ENCODE measurements around the gene RAI1. TPM values are rescaled to one million over a fixed set of nuclear protein-coding genes. Genes with fewer than 3 reads are reported as not detected.

The RAI1 gene
- total RNA-seq, 1 donor from 2014 or later = 39.1 TPM

DNA sequence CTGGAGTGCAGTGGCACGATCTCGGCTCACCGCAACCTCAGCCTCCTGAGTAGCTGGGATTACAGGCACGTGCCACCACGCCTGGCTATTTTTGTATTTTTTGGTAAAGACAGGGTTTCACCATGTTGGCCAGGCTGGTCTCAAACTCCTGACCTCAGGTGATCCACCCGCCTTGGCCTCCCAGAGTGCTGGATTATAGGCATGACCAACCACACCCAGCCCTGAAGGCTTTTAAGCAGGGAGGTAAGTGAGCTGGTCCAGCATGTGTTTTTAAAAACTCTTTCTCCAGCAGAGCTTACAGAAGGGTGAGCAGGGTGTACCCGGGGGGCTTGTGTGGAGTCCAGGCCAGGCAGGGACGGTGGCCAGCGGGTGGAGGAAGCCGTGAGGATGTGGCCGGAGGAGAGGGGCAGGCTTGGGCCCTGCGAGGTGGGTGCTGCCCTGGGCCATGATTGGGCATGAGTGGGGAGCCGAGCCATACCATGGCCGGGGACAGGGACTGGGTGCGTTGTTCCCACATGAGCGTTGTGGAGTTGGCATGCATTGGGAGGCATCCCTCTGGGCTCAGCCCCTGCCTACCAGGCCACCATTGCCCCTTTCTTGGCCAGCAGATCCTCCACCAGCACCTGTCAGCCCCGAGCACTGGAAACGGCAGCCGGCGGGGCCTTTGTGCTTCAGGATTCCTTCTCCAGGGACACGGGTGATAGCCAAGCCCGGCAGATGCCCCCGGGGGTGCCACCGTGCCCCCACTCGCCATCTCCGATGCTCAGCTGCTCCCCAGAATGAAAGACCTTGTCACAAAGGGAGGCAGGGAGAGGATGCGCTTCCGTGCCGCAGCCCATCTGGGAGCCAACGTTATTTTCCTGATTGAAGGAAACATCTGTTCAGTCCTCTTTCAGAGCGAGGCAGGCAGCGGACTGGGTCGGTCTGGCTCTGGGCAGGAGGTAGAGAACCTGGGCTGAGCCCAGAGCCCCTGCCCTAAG is 64.5 kb downstream of the RAI1 start:
- no peaks in the 10 kb centered on the region for H3K27me3 ChIP-seq (ENCODE audit: insufficient read depth, low read length)
- Mint-ChIP-seq H3K27me3 (ENCODE audit: low read depth, unreplicated experiment) (no peaks in the 10 kb centered on the region), H3K4me1 (ENCODE audit: low read depth, unreplicated experiment) (peaks cover 32% of the 10 kb centered on the region), H3K36me3 (ENCODE audit: low read depth, unreplicated experiment) (peaks cover 7% of the 10 kb centered on the region), H3K9me3 (ENCODE audit: unreplicated experiment) (no peaks in the 10 kb centered on the region), H3K4me3 (ENCODE audit: unreplicated experiment) (no peak overlapping the region), H3K27ac (ENCODE audit: unreplicated experiment) (no peak overlapping the region)
- H3K79me2 ChIP-seq (ENCODE audit: insufficient read depth, low read length) = peaks cover 78% of the 10 kb centered on the region
- DNase-seq (ENCODE audit: low read depth) (no peak), FAIRE-seq (no peak)
- no peak overlapping the region for H3K27ac ChIP-seq (ENCODE audit: low read depth, low read length)
- H3K9ac ChIP-seq (ENCODE audit: low read length) = no peak overlapping the region
- H3K9me3 ChIP-seq (ENCODE audit: insufficient read depth, low read depth, low read length) = no peaks in the 10 kb centered on the region
- H3K4me3 ChIP-seq (ENCODE audit: insufficient read depth, low read depth, low read length) = no peak overlapping the region
- no peak for TF ChIP-seq CTCF (IDR thresholded peaks at IDR 0.05; ENCODE audit: insufficient read depth, low read depth, low read length)
- TF ChIP-seq EZH2 (IDR thresholded peaks at IDR 0.05; ENCODE audit: insufficient read depth, low read length) = no peak
- no peaks in the 10 kb centered on the region for H3K36me3 ChIP-seq (ENCODE audit: insufficient read depth, low read length)
- peaks cover 35% of the 10 kb centered on the region for H3K4me1 ChIP-seq (ENCODE audit: insufficient read depth, low read length)
- peaks cover 77% of the 10 kb centered on the region for H4K20me1 ChIP-seq (ENCODE audit: insufficient read depth, low read length)
- H2AFZ ChIP-seq (ENCODE audit: low read depth, low read length) = no peak overlapping the region
- H3K4me2 ChIP-seq (ENCODE audit: low read length) = no peak overlapping the region

- H3K27me3 Mint-ChIP-seq (ENCODE audit: low read depth, unreplicated experiment) = no peaks in the 10 kb centered on the region
- Histone ChIP-seq H3K9me3 (ENCODE audit: insufficient read depth, low read depth, low read length) (no peaks in the 10 kb centered on the region), H4K20me1 (ENCODE audit: insufficient read depth, low read length) (peaks cover 59% of the 10 kb centered on the region), H3K27me3 (ENCODE audit: insufficient read depth, low read length) (no peaks in the 10 kb centered on the region), H3K4me2 (ENCODE audit: low read length) (no peak overlapping the region), H3K9ac (ENCODE audit: low read length) (no peak overlapping the region), H3K4me3 (ENCODE audit: insufficient read depth, low read depth, low read length) (no peak overlapping the region), H3K36me3 (ENCODE audit: insufficient read depth, low read length) (no peaks in the 10 kb centered on the region), H3K79me2 (ENCODE audit: insufficient read depth, low read length) (peaks cover 80% of the 10 kb centered on the region), H2AFZ (ENCODE audit: low read depth, low read length) (no peak overlapping the region), H3K4me1 (ENCODE audit: insufficient read depth, low read length) (peaks cover 32% of the 10 kb centered on the region), H3K27ac (ENCODE audit: low read depth, low read length) (no peak overlapping the region)
- peaks cover 31% of the 10 kb centered on the region for H3K4me1 Mint-ChIP-seq (ENCODE audit: low read depth, unreplicated experiment)
- TF ChIP-seq CTCF (IDR thresholded peaks at IDR 0.05; ENCODE audit: insufficient read depth, low read depth, low read length) (peak; percentile 9), EZH2 (IDR thresholded peaks at IDR 0.05; ENCODE audit: insufficient read depth, low read length) (no peak)
- H3K4me3 Mint-ChIP-seq (ENCODE audit: unreplicated experiment) = no peak overlapping the region
- no peaks in the 10 kb centered on the region for H3K9me3 Mint-ChIP-seq (ENCODE audit: unreplicated experiment)
- H3K27ac Mint-ChIP-seq (ENCODE audit: unreplicated experiment) = no peak overlapping the region
- peaks cover 3% of the 10 kb centered on the region for H3K36me3 Mint-ChIP-seq (ENCODE audit: low read depth, unreplicated experiment)
- no peak for DNase-seq (ENCODE audit: low read depth)
- FAIRE-seq = no peak
Observed at GRCh38 chr17:17748179-17748578, 66.9 kb downstream of the RAI1 start.

- Histone ChIP-seq H3K4me1 (ENCODE audit: insufficient read depth, low read length) (peaks cover 35% of the 10 kb centered on the region), H2AFZ (ENCODE audit: low read depth, low read length) (no peak overlapping the region), H3K4me2 (ENCODE audit: low read length) (no peak overlapping the region), H3K36me3 (ENCODE audit: insufficient read depth, low read length) (no peaks in the 10 kb centered on the region), H3K27me3 (ENCODE audit: insufficient read depth, low read length) (no peaks in the 10 kb centered on the region), H3K27ac (ENCODE audit: low read depth, low read length) (no peak overlapping the region), H3K9me3 (ENCODE audit: insufficient read depth, low read depth, low read length) (no peaks in the 10 kb centered on the region), H3K79me2 (ENCODE audit: insufficient read depth, low read length) (peaks cover 80% of the 10 kb centered on the region), H3K9ac (ENCODE audit: low read length) (no peak overlapping the region), H3K4me3 (ENCODE audit: insufficient read depth, low read depth, low read length) (no peak overlapping the region), H4K20me1 (ENCODE audit: insufficient read depth, low read length) (peaks cover 55% of the 10 kb centered on the region)
- peaks cover 3% of the 10 kb centered on the region for H3K36me3 Mint-ChIP-seq (ENCODE audit: low read depth, unreplicated experiment)
- FAIRE-seq = no peak
- DNase-seq (ENCODE audit: low read depth) = no peak
- H3K27me3 Mint-ChIP-seq (ENCODE audit: low read depth, unreplicated experiment) = no peaks in the 10 kb centered on the region
- H3K9me3 Mint-ChIP-seq (ENCODE audit: unreplicated experiment) = no peaks in the 10 kb centered on the region
- peaks cover 34% of the 10 kb centered on the region for H3K4me1 Mint-ChIP-seq (ENCODE audit: low read depth, unreplicated experiment)
- TF ChIP-seq CTCF (IDR thresholded peaks at IDR 0.05; ENCODE audit: insufficient read depth, low read depth, low read length) = no peak
- TF ChIP-seq EZH2 (IDR thresholded peaks at IDR 0.05; ENCODE audit: insufficient read depth, low read length) = no peak
- H3K27ac Mint-ChIP-seq (ENCODE audit: unreplicated experiment) = no peak overlapping the region
- H3K4me3 Mint-ChIP-seq (ENCODE audit: unreplicated experiment) = no peak overlapping the region
Observed at GRCh38 chr17:17748604-17749003, 67.3 kb downstream of the RAI1 start.
